ENCODE results near the gene CYP46A1.

The CYP46A1 gene

DNA sequence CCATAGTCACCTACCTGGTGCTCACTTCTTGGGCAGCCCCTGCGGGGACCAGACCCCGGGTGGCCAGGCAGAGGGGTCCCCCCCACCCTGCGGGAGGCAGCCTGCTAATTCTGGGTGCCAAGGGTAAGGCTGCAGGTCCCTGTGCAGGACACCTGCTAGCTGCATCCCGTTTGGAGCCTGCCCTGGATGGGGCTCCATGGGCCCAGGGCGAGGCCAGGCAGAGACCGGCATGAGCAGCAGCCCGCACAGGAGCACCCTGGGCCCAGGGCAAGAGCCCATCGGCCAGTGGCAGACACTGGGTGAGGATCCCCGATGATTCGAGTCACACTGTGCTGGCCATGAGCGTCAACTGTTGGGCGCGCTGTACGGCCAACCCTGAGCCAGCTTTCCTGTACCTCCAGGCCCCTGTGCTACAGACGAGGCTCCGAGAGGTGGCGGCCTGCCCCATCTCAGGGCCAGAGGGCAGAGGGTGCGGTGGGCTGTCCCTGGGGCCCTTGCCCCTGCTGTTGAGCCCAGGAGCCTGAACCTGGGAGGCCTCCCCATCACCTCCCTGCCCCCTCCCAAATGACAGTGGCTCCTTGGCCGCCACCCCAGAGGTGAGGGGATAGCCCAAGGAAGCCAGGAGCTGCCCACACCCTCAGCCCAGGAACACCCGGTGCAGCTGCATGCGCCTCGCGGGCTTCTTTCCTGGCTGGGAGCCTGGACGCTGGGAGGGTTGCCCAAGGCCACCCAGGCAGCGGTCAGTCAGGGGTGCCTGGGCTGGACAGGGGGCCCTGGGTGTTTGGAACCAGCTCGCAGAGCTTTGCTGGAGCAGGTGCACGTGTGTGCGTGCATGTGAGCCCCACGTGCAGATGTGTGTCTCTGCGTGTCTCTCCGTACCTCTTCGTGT lies 47.7 kb downstream of the CYP46A1 start:
- in situ Hi-C loops (cut with HindIII; ENCODE audit: low sequenced_read_pairs) = no loop called here
- no peak overlapping the region for H3K4me3 ChIP-seq (ENCODE audit: low read depth, low read length)
- no peak for DNase-seq (ENCODE audit: low read depth, low spot score)
- TF ChIP-seq, protein P1, sequence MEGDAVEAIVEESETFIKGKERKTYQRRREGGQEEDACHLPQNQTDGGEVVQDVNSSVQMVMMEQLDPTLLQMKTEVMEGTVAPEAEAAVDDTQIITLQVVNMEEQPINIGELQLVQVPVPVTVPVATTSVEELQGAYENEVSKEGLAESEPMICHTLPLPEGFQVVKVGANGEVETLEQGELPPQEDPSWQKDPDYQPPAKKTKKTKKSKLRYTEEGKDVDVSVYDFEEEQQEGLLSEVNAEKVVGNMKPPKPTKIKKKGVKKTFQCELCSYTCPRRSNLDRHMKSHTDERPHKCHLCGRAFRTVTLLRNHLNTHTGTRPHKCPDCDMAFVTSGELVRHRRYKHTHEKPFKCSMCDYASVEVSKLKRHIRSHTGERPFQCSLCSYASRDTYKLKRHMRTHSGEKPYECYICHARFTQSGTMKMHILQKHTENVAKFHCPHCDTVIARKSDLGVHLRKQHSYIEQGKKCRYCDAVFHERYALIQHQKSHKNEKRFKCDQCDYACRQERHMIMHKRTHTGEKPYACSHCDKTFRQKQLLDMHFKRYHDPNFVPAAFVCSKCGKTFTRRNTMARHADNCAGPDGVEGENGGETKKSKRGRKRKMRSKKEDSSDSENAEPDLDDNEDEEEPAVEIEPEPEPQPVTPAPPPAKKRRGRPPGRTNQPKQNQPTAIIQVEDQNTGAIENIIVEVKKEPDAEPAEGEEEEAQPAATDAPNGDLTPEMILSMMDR (IDR thresholded peaks at IDR 0.05; ENCODE audit: low read depth, low read length) = no peak

DNA sequence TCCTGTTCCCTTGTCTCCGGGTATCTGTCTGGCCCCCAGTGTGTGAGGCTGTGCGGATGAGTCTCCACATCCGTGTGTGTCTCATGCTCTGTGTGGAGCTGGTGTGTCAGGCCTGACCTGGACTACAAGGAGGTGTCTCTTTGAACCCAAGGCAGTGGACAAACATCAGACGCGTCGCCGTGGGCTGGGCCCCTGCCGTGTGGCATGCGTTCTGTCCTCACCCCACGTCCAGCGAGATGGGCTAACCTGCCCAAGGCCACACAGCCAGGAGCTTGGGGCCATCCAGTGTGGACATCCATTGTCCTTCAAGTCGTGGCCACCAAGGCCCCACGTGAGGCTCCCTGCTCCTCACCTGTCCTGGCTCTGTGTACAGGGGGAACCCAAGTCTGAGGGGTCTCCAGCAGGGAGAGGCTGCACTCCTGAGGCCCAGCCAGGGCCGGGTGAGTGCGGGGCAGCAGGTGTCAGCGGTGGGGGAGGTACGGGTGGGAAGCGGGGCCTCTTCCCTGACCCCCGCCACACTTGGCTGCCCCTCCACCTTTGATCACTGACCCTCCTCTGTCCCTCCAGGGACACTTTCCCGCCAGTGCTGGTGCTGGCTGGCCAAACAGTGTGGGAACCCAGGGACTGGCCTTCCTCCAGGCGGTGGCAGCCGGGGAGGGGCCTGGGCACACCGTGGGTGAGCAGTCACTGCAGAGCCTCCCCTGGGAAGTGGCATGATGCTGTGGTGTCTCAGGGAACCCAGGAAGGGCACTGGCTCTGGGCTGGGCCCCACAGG lies 48.5 kb downstream of the CYP46A1 start:
- H3K4me3 ChIP-seq (ENCODE audit: low read depth, low read length) = no peak overlapping the region
- TF ChIP-seq, protein P1 (IDR thresholded peaks at IDR 0.05; ENCODE audit: low read depth, low read length) = no peak
- no peak for DNase-seq (ENCODE audit: low read depth, low spot score)
- in situ Hi-C loops (cut with HindIII; ENCODE audit: low sequenced_read_pairs) = no loop called here

DNA sequence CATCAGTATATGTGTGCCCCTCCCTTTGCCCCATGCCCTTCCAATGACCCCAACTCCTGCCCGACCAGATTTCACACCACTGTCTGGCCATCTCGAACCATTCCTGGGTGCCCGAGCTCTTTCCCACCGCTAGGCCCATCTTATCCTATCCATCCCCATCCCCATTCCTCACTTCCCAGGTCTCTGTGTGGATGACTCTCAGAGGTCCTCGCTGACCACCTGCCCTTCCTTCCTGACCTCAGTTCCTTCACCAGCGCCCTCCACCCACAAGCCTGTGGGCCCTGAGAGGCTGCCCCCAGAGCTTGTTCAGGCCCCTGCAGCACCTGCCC lies 49.1 kb downstream of the CYP46A1 start:
- TF ChIP-seq, protein P1 (IDR thresholded peaks at IDR 0.05; ENCODE audit: low read depth, low read length) = no peak
- DNase-seq (ENCODE audit: low read depth, low spot score) = no peak
- in situ Hi-C loops (cut with HindIII; ENCODE audit: low sequenced_read_pairs) = no loop called here
- H3K4me3 ChIP-seq (ENCODE audit: low read depth, low read length) = no peak overlapping the region

DNA sequence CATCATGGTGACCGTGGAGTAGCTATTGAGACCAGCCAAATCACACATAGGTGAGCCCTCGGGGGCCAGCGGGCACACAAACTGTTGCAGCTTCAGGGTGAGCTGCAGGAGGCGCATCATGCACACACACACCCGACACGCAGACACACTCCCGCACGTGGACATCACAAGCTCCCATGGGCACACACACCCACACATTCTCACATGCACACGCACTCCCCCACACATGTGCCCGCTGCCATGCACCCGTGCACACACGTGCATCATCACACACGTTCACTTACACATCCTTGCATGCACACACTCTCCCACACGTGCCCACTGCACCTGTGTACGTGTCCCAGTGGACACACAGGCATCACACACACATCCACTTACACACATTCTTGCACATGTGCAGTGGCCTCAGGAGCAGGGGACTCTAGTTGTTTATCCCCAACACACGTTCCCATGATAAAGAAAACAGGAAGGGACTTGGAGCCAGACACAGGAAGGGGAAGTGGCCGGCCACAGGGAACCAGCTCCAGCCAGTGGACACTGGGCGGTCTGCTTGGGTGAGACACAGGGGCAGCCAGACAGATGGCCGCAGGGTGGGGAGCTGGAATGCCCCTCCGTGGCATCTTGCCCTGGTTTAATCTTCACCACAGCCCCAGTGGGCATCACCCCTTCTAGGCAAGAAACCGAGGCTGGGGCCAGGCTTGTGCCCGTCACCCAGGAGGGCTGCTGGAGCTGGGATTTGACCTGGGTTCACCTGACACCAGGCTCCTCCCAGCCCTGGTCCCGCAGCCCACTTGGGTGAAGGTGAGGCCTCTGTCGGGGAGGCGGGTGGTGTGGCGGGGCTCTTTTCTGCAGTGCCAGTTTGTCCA lies 49.7 kb downstream of the CYP46A1 start:
- H3K4me3 ChIP-seq (ENCODE audit: low read depth, low read length) = no peak overlapping the region
- DNase-seq (ENCODE audit: low read depth, low spot score) = no peak
- in situ Hi-C loops (cut with HindIII; ENCODE audit: low sequenced_read_pairs) = no loop called here
- TF ChIP-seq, protein P1 (IDR thresholded peaks at IDR 0.05; ENCODE audit: low read depth, low read length) = no peak

DNA sequence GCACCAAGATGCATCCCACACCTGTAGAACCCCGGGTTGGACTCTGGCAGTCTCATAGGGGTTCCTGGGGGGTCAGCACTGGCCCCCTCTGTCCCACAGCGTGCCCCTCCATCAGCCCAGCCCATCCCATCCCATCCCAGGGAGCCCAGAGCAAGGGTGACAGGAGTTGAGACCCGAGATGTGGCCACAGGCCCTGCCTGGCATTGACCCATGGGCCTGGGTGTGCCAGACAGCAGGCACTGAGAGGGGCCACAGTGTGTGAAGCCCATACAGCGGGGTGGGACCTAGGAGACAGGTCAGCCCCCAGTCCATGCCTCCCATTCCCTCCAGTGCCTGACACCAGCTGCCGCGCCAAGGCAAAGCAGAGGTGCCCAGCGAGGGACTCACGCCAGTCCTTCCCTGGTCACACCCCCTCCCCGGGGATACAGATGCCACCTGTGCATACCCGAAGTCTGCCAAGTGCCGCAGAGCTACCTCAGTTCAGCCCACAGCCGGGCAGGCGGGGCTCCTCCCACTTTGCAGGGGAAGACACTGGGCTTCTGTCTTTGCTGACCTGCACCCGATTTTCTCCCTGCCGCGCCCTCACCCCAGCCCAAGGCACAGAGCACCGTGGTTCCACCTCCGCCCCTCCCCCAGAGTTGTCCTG lies 50.4 kb downstream of the CYP46A1 start:
- in situ Hi-C loops (cut with HindIII; ENCODE audit: low sequenced_read_pairs) = no loop called here
- DNase-seq (ENCODE audit: low read depth, low spot score) = no peak
- TF ChIP-seq, protein P1 (IDR thresholded peaks at IDR 0.05; ENCODE audit: low read depth, low read length) = no peak
- H3K4me3 ChIP-seq (ENCODE audit: low read depth, low read length) = no peak overlapping the region
